ENCODE data around the gene MKKS. TPM values are rescaled to one million over a fixed set of nuclear protein-coding genes. Genes with fewer than 3 reads are reported as not detected.

Gene MKKS
- total RNA-seq, 1 donor from 2014 or later = 11.8 TPM

- H3K4me1 Mint-ChIP-seq = peaks cover 10% of the 10 kb centered on the region
- no peak for TF ChIP-seq CTCF (IDR thresholded peaks at IDR 0.05; ENCODE audit: unreplicated experiment)
- H3K27me3 Mint-ChIP-seq (ENCODE audit: low read depth) = peaks cover 25% of the 10 kb centered on the region
- no peak for DNase-seq (ENCODE audit: low spot score in 2 of 2, unreplicated experiment in 2 of 2)
- H3K36me3 Mint-ChIP-seq = no peaks in the 10 kb centered on the region
- H3K9me3 Mint-ChIP-seq = peaks cover 5% of the 10 kb centered on the region
- no peak overlapping the region for H3K4me3 Mint-ChIP-seq
- H3K27ac Mint-ChIP-seq = no peak overlapping the region
Measured at GRCh38 chr20:10367943-10368701, 65.9 kb downstream of the MKKS start.

DNA sequence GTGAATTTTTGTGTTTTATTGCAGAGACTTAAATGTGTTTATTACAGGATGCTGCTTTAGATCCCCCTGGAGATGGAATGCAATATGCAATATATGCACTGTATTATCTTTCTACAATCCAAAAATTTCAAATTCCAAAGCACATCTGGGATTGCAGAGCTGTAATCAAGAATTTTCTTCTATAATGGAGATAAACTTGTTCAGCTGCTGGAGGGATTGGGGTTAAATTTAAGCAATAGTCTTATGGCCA lies 66.4 kb downstream of the MKKS start:
- no peaks in the 10 kb centered on the region for H3K36me3 Mint-ChIP-seq
- peaks cover 3% of the 10 kb centered on the region for H3K9me3 Mint-ChIP-seq
- no peak for DNase-seq (ENCODE audit: low spot score in 2 of 2, unreplicated experiment in 2 of 2)
- peaks cover 10% of the 10 kb centered on the region for H3K4me1 Mint-ChIP-seq
- peaks cover 29% of the 10 kb centered on the region for H3K27me3 Mint-ChIP-seq (ENCODE audit: low read depth)
- H3K4me3 Mint-ChIP-seq = no peak overlapping the region
- H3K27ac Mint-ChIP-seq = no peak overlapping the region
- TF ChIP-seq CTCF (IDR thresholded peaks at IDR 0.05; ENCODE audit: unreplicated experiment) = no peak

DNA sequence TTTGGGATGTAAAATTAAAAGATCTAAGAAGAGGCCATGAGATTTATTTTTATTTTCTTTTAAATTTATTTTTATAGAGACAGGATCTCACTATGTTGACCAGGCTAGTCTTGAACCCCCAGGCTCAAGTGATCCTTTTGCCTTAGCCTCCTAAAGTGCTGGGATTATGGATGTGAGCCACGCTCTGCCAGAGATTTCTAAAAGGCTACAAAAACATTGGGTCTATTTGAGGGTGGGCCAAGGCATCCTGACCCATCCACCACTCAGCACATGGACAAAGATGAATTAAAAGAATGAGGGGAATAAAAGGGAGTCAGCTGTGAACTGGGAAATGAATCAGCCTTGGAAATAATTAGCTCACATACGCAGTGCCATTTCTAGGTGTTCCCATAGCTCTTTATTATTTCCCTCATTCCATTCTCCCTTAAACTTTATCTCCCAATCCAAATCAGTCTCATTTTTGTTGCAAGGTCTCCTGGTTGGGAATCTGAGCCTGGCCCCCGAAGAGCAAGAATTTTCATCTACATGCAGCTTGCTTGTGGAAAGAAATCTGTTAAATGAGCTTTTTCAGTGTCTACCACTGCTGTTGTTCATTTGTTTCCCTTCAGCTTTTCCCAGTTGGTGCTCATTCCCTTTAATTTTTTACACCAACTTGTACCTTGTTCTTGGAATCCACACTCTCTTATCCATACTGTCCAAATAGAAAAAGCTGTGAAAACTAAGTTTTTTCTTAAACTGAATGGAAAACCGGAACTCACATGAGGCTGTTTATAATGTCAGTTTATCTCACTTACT lies 66.9 kb downstream of the MKKS start:
- no peak overlapping the region for H3K4me3 Mint-ChIP-seq
- H3K9me3 Mint-ChIP-seq = peaks cover 3% of the 10 kb centered on the region
- peaks cover 32% of the 10 kb centered on the region for H3K27me3 Mint-ChIP-seq (ENCODE audit: low read depth)
- no peak for DNase-seq (ENCODE audit: low spot score in 2 of 2, unreplicated experiment in 2 of 2)
- no peak for TF ChIP-seq CTCF (IDR thresholded peaks at IDR 0.05; ENCODE audit: unreplicated experiment)
- no peaks in the 10 kb centered on the region for H3K36me3 Mint-ChIP-seq
- H3K27ac Mint-ChIP-seq = no peak overlapping the region
- H3K4me1 Mint-ChIP-seq = peaks cover 10% of the 10 kb centered on the region

- H3K27ac Mint-ChIP-seq = no peak overlapping the region
- H3K9me3 Mint-ChIP-seq = peaks cover 3% of the 10 kb centered on the region
- peaks cover 2% of the 10 kb centered on the region for H3K4me1 Mint-ChIP-seq
- no peak for DNase-seq (ENCODE audit: low spot score in 2 of 2, unreplicated experiment in 2 of 2)
- peaks cover 44% of the 10 kb centered on the region for H3K27me3 Mint-ChIP-seq (ENCODE audit: low read depth)
- no peaks in the 10 kb centered on the region for H3K36me3 Mint-ChIP-seq
- H3K4me3 Mint-ChIP-seq = no peak overlapping the region
- TF ChIP-seq CTCF (IDR thresholded peaks at IDR 0.05; ENCODE audit: unreplicated experiment) = no peak
Measured at GRCh38 chr20:10362674-10363073, 71.3 kb downstream of the MKKS start.

DNA sequence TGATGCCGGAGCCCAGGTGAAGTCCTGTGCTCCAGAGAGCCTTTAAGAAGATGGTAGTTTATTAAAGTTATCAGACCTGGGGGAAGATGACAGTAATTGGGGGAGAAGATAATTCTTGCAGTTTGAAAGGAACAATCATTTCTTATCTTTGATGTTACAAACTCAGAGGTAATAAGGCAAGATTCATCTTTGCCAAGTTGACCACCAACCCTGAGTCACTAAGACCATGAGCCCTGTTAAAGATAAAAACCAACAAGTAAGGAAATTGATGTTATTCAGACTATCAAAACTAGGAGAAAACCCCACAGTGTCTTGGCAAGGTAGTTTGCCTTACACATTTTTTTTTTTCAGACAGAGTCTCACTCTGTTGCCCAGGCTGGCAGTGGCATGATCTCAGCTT lies 73.1 kb downstream of the MKKS start:
- Mint-ChIP-seq H3K27ac (no peak overlapping the region), H3K36me3 (no peaks in the 10 kb centered on the region), H3K4me3 (no peak overlapping the region), H3K27me3 (ENCODE audit: low read depth) (peaks cover 39% of the 10 kb centered on the region), H3K4me1 (peaks cover 2% of the 10 kb centered on the region), H3K9me3 (peaks cover 3% of the 10 kb centered on the region)
- DNase-seq (ENCODE audit: low spot score in 2 of 2, unreplicated experiment in 2 of 2) = no peak
- no peak for TF ChIP-seq CTCF (IDR thresholded peaks at IDR 0.05; ENCODE audit: unreplicated experiment)
